ENCODE measurements around the gene DUS3L.

Gene DUS3L

GRCh38 chr19:5808120-5808816 is 17.3 kb upstream of the DUS3L start:
- no peak for DNase-seq
- Histone ChIP-seq H3K36me3 (replicated peaks) (no peaks in the 10 kb centered on the region), H3K4me3 (ENCODE audit: low read depth, low read length) (no peak overlapping the region), H3K27me3 (replicated peaks) (peaks cover 15% of the 10 kb centered on the region), H3K27ac (no peak overlapping the region)
- TF ChIP-seq CTCF (IDR thresholded peaks at IDR 0.05; ENCODE audit: low read depth, low read length, missing control alignments) = no peak
- in situ Hi-C loops (cut with HindIII; ENCODE audit: low pct_ligation_motif_present, low sequenced_read_pairs) = no loop called here

- TF ChIP-seq CTCF (IDR thresholded peaks at IDR 0.05; ENCODE audit: low read depth, low read length, missing control alignments) = no peak
- peaks cover 15% of the 10 kb centered on the region for H3K27me3 ChIP-seq (replicated peaks)
- DNase-seq = no peak
- H3K4me3 ChIP-seq (ENCODE audit: low read depth, low read length) = no peak overlapping the region
- no peaks in the 10 kb centered on the region for H3K36me3 ChIP-seq (replicated peaks)
- no peak overlapping the region for H3K27ac ChIP-seq
- in situ Hi-C loops (cut with HindIII; ENCODE audit: low pct_ligation_motif_present, low sequenced_read_pairs) = no loop called here
Measured at GRCh38 chr19:5806905-5807304, 15.9 kb upstream of the DUS3L start.

- in situ Hi-C loops (cut with HindIII; ENCODE audit: low pct_ligation_motif_present, low sequenced_read_pairs) = no loop called here
- Histone ChIP-seq H3K4me3 (ENCODE audit: low read depth, low read length) (no peak overlapping the region), H3K27ac (no peak overlapping the region), H3K36me3 (replicated peaks) (no peaks in the 10 kb centered on the region), H3K27me3 (replicated peaks) (peaks cover 15% of the 10 kb centered on the region)
- TF ChIP-seq CTCF (IDR thresholded peaks at IDR 0.05; ENCODE audit: low read depth, low read length, missing control alignments) = no peak
- no peak for DNase-seq
Measured at GRCh38 chr19:5806133-5806489, 15.1 kb upstream of the DUS3L start.

- Histone ChIP-seq H3K36me3 (replicated peaks) (no peaks in the 10 kb centered on the region), H3K4me3 (ENCODE audit: low read depth, low read length) (no peak overlapping the region), H3K27ac (no peak overlapping the region), H3K27me3 (replicated peaks) (peaks cover 15% of the 10 kb centered on the region)
- peak; percentile 33 for DNase-seq
- peak; percentile 83 for TF ChIP-seq CTCF (IDR thresholded peaks at IDR 0.05; ENCODE audit: low read depth, low read length, missing control alignments)
- in situ Hi-C loops (cut with HindIII; ENCODE audit: low pct_ligation_motif_present, low sequenced_read_pairs) = no loop called here
Measured at GRCh38 chr19:5805462-5806132, 14.6 kb upstream of the DUS3L start.

- DNase-seq = no peak
- no peak for TF ChIP-seq CTCF (IDR thresholded peaks at IDR 0.05; ENCODE audit: low read depth, low read length, missing control alignments)
- H3K27ac ChIP-seq = no peak within 1 kb of the TSS
- no peak within 1 kb of the TSS for H3K4me3 ChIP-seq (ENCODE audit: low read depth, low read length)
- peaks cover 15% of the 10 kb centered on the region for H3K27me3 ChIP-seq (replicated peaks)
- in situ Hi-C loops (cut with HindIII; ENCODE audit: low pct_ligation_motif_present, low sequenced_read_pairs) = no loop called here
- H3K36me3 ChIP-seq (replicated peaks) = no peaks in the 10 kb centered on the region
Measured at GRCh38 chr19:5804516-5805461, 13.8 kb upstream of the DUS3L start, which contains the start of gene NRTN. NRTN (plus strand) TSS chr19:5805067; CDS start chr19:5824166, 19,099 bp downstream.

All from brain microvascular endothelial cell (primary cell).